GM18498 (cell line): ENCODE results near the gene LRP2.
"Not testable (repeated sequence)": the region's sequence is repeated elsewhere in the genome, so short reads cannot be mapped to it uniquely, and the experiment has no call there.

Experiments used
- ATAC-seq: cut with Tn5 transposase; IDR thresholded peaks from one replicate; pipeline ENCODE4 v1.9.1; 2021; ENCODE audit warnings: mild to moderate bottlenecking, moderate library complexity; ENCODE audit not compliant: unreplicated experiment

The LRP2 gene

DNA sequence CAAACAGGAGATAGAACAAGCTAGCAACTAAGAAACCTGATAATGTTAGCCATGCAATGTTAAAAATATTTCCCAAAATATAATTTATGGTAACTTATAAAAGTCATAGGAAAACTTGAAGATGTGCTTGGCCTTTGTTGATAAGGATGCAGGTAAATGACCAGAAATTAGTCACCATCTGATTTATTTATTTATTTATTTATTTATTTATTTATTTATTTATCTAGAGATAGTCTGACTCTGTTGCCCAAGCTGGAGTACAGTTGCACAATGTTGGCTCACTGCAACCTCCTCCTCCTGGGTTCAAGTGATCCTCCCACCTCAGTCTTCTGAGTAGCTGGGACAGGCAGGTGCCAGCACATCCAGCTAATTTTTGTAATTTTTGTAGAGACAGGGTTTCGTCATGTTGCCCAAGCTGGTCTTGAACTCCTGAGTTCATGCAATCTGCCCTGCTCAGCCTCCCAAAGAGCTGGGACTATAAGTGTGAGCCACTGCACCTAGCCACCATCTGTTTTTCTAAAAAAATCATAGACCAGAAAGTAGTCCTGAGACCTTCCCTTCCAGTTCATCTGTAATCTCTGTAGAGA is 183.4 kb downstream of the LRP2 start:
- ATAC-seq: no peak

DNA sequence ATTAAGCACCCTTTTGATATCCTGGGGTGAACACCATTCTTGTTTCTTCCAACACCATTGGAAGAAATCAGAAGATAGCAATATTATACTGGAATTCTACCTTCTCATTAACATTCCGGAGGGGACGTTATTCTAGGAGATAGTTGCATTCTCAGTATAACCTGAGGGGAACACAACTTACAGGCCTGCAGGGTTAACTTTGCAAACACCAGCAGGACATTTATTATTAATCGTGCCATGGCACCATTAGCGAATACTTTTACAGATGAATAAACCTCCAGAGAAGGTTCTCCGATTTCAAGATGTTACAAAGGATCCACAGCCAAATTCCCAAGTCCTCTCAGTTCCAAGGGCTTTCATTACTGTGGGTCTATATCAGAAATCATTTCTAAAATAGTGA is 184.0 kb downstream of the LRP2 start:
- ATAC-seq: no peak

DNA sequence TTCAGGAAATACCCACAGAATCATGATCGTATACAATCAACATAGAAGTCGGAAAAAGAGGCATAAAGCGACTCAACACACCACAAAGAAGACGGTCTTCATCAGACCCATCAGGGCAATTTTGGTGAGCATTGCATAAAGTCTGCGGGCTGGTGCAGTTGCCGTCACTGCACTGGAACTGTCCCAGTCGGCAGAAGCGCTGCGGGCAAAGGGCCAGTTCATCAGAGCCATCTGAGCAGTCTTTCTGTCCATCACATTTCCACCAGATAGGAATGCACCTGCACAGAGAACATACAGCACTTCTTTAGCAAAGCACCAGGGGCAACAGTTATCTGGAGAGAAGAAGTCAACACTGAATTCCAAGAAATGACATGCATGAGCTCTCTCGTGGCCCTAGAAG is 187.2 kb downstream of the LRP2 start:
- ATAC-seq: no peak

DNA sequence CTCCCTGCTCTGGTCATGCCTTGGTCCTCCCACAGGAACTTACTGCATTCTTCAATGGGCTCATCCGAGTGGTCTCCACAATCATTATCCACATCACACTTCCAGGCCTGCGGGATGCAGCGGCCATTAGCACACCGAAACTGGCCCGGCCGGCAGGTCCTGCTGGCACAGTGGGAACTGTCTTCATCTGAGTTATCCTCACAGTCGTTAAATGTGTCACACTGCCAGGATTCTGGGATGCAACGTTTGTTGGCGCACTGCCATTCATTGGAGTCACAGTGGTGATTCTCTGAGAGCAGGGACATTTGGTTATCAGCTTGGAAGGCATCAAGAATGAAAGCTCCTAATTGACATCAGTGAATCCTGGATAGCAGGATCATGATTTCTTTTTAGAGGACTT is 188.5 kb downstream of the LRP2 start:
- ATAC-seq: no peak

DNA sequence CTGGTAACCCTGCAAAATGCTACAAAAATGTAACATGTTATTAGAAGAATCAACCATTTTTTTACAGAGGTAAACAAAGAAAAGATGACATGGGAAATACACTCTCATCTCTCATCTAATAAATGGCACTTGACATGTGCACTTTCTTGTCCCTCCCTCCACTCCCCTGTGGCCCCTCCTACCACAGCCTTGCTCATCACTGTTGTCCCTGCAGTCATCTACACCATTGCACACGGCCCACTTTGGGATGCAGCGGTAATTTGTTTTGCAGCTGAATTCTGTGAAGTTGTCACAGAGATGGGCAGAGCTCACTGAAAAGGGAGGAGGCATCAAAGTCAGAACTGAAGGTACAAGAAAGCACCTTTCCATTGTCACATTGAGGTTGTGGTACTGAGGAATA is 189.4 kb downstream of the LRP2 start:
- no peak for ATAC-seq

DNA sequence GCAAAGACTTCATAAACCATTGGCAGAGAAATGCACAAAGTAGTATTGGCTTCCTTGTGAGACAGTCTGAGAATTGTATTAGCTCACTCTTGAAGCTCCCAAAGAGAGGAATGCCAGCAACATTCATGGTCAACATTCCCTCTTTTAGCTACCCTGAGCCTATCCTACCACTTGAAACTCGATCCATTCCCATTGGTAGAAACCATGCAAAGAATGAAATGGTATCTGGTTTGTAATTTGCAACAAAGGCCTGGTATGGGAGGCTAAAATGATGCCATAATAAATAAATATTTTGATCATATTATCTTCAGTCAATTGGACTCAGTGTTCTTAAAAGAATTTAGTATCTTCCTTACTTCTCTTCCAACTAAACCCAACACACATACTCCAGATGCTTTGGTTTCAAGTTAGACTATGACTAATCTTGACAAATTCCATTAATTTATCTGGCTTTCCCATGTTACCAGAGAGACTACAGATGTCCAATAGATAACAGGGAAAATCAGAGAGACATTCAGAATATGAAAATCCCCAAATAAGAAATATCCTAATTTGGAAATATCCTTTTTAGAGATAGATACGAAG is 190.1 kb downstream of the LRP2 start:
- no peak for ATAC-seq

DNA sequence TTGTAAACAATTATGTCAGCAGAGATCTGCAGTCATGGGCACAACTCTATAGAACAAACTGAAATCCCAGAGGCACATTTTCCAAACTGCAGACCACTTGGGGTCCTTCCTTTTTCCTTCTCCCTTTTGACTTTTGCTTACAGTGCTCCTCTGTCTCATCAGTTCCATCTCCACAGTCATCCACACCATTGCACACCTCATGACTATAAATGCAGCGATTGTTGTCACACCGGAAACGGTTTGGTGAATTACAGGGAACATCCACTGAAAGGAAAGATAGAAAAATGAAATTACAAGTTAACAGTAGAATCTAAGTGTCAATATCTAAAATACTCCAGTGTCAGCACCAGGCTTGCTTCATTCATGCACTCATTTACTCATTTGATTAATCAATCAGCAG is 196.5 kb downstream of the LRP2 start:
- no peak for ATAC-seq

DNA sequence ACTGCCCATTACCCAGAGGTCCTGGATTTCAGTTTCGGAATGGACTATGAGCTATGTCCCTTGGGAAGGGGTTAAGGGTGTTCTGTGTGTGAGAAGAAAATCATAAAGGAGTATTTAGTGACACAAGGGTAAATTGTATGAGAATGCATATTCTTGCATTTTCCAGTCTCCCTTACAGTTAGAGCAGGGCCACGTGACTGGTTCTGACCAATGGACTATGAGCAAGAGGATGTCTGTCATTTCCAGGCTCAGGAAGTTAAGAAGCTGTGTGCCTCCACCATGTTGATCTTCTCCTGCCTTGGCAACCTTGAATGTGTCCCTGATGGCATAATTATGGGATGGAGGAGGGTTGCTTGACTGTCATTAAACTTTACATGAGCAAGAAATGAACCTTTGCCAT is 198.0 kb downstream of the LRP2 start:
- no peak for ATAC-seq

DNA sequence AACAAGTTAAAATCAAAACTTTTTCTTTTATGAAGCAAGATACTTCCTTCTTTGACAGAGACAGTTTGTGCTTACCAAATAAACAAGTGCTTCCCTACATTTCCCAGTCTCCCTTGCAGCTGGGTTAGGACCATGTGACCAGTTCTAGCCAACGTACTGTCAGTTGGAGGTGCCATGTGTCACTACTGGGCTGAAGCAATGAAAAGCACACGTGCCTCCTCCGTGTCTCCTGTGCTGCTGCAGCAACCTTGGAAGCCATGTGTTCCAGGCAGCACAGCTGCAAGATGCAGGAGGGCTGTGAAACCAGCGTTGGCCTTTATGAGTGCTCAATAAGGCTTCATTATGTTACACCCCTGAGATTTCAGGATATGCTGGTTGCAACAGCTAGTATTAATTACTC is 199.7 kb downstream of the LRP2 start:
- ATAC-seq: no peak

DNA sequence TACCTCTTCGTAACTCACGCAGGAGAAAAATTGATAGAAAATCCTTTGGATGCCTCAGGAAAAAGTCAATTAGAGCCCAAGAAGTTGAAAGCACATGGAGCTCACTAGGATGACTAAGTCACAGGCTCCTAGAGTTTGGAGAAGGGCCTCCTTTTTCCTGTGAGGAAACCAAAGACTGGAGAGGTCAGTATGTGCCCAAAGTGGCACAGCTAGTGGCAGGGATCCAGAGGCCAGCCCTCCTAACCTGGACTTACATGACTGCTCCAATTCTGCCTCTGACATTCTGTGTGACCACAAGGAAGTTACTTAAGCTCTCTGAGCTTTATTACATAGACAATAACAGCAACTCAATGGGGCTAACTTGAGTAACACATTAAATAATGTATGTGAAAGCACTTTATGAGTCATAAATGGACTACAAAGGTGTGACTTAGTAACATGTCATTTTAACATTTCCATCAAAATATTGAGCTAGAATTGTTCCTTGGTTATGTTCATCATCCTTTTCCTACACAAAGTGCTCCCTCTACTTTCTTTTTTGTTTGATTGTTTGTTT is 201.3 kb downstream of the LRP2 start:
- ATAC-seq: no peak

DNA sequence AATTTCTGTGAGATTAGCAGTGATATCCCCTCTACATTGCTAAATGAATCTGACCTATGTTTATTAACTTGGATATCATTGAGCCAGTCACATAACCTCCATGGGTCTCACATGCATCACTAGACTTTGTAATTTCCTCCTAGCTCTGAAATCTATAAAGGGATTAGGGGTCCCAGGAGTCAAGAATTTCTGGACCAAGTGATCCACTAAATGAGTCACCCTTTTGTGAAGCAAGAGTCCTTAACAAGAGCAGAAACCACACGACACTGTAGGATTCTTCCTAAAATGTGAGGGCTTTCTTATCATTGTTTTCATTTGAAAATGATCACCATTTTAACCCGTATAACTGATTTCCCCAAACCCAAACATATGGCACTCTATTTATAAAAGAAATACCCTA is 202.6 kb downstream of the LRP2 start:
- ATAC-seq: no peak

DNA sequence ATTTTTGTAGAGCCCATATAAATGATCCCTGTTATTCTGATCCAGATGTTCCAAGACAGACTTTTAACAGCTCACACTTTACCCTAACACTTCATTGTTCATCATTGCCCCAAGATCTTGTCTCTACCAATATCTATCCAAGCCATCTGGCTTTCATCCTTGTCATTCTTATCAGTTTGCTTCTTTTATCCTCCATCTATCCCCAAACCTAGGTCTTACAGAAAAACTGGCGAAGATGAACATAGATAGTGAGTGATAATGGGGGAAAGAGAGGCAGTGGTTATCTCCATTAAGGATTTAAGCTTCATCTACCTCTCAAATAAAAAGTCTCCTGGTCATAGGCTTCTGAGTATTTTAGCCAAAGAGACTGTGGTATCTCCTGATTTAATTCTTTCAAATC is 203.5 kb downstream of the LRP2 start:
- no peak for ATAC-seq

DNA sequence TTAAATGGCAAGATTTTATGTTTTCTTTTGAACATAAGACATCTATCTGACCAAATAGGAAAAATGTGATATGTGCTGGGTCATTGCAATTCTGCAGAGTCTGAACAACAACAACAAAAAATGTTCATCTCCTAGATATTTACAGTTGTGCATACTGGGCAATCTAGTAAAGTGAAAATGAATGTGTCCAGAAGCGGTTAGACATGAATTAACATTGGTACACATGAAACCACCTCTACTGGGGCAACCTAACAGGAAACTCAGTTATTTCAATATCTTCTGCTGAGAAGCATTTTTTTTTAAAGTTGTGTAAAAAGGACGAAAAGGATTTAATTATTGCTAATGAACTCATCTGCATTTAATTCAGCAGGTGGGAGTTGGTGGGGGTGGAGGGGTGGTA is 216.1 kb downstream of the LRP2 start:
- ATAC-seq: no peak

DNA sequence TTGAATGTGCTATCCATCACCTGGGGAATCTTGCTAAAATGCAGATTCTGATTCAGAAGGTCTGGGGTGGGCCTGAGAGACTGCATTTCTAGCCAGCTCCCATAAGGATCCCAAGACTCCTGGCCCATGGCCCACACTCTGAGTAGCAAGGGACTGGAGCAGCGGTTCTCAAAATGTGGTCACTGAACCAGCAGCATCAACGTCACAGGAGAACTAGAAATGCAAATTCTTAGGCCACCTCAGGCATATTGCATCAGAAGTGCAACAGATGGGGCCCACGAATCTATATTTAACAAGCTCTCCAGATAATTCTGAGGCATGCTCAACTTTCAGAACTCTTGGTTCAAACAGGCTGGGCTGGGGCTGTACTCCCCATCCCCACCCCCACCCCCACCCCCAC is 218.3 kb downstream of the LRP2 start:
- ATAC-seq: no peak

DNA sequence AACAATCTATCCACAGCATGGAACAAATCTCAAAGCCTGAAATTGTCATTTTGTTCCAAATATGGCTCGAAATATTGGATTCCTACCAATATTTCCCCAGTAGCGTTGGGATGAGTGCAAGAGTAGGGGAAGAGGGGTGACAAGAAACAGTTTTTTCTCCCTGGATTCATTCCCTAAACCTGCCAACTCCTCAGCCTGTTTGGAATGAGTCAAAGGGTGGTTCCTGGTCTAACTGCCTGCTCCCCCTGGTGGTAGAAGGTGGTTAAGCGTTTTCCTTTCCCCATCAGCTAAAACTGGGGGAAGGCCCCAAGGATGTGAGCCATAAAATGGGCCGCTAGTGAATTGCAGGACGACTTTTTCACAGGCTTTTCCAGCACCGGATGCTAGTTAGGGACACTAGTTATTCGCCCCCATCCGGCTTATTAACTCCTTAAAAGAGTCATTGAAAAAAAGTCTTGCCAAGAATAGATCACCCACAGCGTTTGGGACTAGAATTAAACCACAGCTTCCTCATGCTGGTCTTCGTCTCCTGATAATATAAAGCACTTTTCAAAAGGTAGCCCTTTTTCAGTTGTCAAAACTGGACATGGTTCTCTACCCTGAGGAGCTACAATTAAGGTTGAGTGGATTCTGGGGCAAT is 220.5 kb downstream of the LRP2 start:
- ATAC-seq: peak; percentile 59

DNA sequence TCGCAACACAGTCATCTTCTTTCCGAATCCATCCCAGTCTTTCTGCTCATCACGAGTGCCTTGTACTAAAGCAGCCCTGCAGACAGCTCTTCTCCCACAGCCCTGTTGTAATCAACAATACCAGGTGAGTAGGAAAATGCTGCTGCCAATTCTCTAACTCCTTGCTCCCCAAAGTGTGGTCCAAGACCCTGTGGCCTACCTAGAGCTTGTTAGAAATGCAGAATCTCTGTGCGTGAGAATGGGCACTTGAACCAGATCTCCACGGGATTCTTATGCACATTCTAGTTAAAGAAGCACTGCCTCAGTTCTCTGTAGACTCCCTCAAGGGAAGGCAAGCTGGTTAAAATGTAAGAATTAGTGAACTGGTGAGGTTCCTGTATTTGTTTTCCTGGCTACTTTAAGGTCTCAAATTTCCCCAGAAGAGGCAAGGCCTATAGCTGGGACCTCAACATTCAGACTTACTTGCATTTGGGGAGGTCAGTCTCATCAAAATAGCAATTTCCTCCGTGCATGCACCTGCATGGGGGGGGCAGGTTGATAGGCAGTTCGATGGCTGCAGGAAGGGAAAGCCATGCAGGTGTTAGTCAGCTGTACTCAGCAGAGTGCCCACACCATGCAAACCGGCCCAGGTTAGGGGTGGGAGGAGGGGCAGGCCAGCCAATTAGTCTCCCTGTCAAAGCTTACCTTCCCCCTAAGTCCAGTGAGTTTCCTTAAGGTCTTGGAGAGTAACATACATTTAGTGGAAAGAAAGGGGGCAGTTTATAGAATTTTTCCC is 222.2 kb downstream of the LRP2 start:
- no peak for ATAC-seq

DNA sequence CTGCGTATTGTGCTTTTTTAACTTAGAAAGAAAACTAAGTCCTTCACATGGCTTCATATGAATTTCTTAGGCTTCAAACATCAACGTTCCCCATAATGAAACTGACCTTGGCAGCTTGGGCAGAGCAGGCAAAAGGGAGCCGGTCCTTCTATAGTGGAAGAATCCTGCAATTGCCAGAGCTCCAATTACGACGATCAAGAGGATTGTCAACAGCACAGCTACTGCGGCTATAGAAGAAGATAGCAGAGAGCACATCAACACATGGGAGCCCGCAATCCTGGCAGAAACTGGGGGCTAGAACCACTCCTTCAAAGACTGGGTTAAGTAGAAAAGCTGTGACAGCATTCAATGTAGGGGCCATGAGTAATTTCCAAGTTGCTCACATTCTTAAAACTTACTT is 223.2 kb downstream of the LRP2 start:
- no peak for ATAC-seq

DNA sequence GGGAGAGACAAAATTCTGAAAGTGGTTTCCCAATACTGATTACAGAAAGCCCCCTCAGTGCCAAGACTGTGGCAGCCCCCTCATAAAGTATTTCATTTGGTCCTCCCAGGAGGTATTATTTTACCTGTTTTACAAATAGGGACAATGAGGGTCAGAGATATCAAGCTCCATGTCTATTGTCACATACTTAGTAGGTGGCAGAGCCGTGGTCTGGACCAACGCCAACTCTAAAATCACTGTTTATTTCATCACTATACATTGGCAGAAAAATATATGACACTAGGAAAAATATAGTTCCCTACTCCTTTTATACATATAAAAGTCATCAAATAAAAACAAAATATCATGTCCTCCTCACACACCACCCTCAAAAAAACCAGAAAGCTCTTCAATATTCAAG is 224.4 kb downstream of the LRP2 start:
- ATAC-seq: no peak

DNA sequence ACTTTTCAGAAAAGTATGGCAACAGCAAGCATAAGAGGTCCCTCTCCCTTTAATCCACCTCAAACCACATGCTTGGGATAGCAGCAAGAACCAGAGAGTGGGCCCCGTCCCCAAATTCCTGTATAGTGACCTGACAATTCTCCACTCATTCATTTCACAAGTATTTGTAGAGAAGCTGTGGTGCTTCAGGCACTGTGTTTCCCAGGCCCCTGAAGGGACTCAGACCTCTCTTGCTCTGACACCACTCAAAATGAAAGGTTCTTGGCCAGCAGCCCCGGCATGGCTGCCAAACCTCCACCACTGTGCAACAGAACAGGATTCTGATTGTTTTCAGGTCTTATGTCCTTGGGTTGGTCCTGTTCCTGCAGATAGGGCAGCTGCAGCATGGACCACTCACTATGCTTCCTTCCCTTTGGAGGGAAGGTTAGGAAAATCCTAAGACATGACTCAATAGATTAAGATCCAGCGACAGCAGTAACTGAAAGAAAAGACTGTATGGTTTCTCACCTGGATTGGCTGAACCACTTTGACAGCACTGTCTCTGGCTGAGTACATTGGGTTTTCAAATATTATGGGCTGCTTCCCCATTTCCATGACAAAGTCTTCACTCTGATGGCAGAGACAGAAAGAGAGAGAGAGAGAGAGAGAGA is 225.3 kb downstream of the LRP2 start:
- ATAC-seq: no peak

DNA sequence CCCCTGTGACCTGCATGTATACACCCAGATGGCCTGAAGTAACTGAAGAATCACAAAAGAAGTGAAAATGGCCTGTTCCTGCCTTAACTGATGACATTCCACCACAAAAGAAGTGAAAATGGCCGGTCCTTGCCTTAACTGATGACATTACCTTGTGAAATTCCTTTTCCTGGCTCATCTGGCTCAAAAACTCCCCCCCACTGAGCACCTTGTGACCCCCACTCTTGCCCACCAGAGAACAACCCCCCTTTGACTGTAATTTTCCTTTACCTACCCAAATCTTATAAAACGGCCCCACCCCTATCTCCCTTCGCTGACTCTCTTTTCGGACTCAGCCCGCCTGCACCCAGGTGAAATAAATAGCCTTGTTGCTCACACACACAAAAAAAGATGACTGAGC is 225.9 kb downstream of the LRP2 start:
- not testable (repeated sequence) for ATAC-seq

DNA sequence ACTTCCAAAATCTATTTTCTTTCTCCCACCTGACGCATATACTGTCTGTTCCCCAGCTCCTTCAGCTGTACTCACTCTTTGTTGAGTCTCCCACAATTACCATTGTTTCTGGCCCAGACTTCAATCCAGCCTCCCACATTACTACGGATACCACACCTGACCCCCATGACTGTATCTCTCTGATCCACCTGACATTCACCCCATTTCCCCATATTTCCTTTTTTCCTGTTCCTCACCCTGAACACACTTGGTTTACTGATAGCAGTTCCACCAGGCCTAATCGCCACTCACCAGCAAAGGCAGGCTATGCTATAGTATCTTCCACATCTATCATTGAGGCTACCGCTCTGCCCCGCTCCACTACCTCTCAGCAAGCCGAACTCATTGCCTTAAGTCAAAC is 228.1 kb downstream of the LRP2 start:
- not testable (repeated sequence) for ATAC-seq
